Measurements from ENCODE around the gene DCDC1.
A peak's percentile ranks its signal among the peaks of the same experiment; 100 is the strongest.

Gene DCDC1

GRCh38 chr11:31231601-31232000 lies 137.9 kb downstream of the DCDC1 start:
- DNase-seq = no peak

- no peak for DNase-seq
Measured at GRCh38 chr11:31218847-31219246, 150.7 kb downstream of the DCDC1 start.

GRCh38 chr11:31214372-31214771 lies 155.2 kb downstream of the DCDC1 start:
- DNase-seq = no peak

- DNase-seq = no peak
Measured at GRCh38 chr11:31199378-31199777, 170.2 kb downstream of the DCDC1 start.

- DNase-seq = no peak
Measured at GRCh38 chr11:31173926-31174680, 195.4 kb downstream of the DCDC1 start.

GRCh38 chr11:31160504-31161422 lies 208.8 kb downstream of the DCDC1 start:
- no peak for DNase-seq

GRCh38 chr11:31150841-31151240 lies 218.7 kb downstream of the DCDC1 start:
- DNase-seq = no peak

- no peak for DNase-seq
Measured at GRCh38 chr11:31150011-31150410, 219.5 kb downstream of the DCDC1 start.

- no peak for DNase-seq
Measured at GRCh38 chr11:31141789-31142188, 227.8 kb downstream of the DCDC1 start.

GRCh38 chr11:31139479-31139878 lies 230.1 kb downstream of the DCDC1 start:
- no peak for DNase-seq

- no peak for DNase-seq
Measured at GRCh38 chr11:31132531-31133421, 236.8 kb downstream of the DCDC1 start.

GRCh38 chr11:31131760-31132159 lies 237.8 kb downstream of the DCDC1 start:
- DNase-seq = no peak

- DNase-seq = no peak
Measured at GRCh38 chr11:31127290-31127689, 242.2 kb downstream of the DCDC1 start.

GRCh38 chr11:31120428-31120827 lies 249.1 kb downstream of the DCDC1 start:
- no peak for DNase-seq

- no peak for DNase-seq
Measured at GRCh38 chr11:31118566-31118965, 251.0 kb downstream of the DCDC1 start.

- DNase-seq = no peak
Measured at GRCh38 chr11:31117038-31117437, 252.5 kb downstream of the DCDC1 start.

- DNase-seq = no peak
Measured at GRCh38 chr11:31114442-31114841, 255.1 kb downstream of the DCDC1 start.

- DNase-seq = no peak
Measured at GRCh38 chr11:31110830-31111229, 258.7 kb downstream of the DCDC1 start.

- DNase-seq = no peak
Measured at GRCh38 chr11:31109446-31109845, 260.1 kb downstream of the DCDC1 start.

GRCh38 chr11:31107649-31108048 lies 261.9 kb downstream of the DCDC1 start:
- no peak for DNase-seq

- DNase-seq = peak in 1 of 2 donors; percentile 1
Measured at GRCh38 chr11:31106968-31107576, 262.5 kb downstream of the DCDC1 start.

- no peak for DNase-seq
Measured at GRCh38 chr11:31106326-31106725, 263.2 kb downstream of the DCDC1 start.

- no peak for DNase-seq
Measured at GRCh38 chr11:31102875-31103274, 266.7 kb downstream of the DCDC1 start.
